HCT116 (cell line): ENCODE results near the gene ARL14. TPM values are rescaled to one million over a fixed set of nuclear protein-coding genes. Genes with fewer than 3 reads are reported as not detected.

ENCODE experiments used
- ATAC-seq: fragments of 200-7000 bp; cut with Tn5 transposase; 2 replicates; pipeline ENCODE4 v1.9.1; 2020; ENCODE audit warnings: mild to moderate bottlenecking, moderate library complexity
- BruUV-seq: library from RNA; stranded (reverse); fragments of 400-500 nt; replicated peaks from 2 replicates; lab custom pipeline; 2021; lab: Mats Ljungman, UMichigan
- CTCF ChIA-PET: fragments of 300-600 bp; sonication (Branson Sonifier 250); formaldehyde crosslinking; loops from one replicate; lab custom pipeline; 2021; ENCODE audit warnings: antibody characterized with exemption; lab: Charles Lee
- POLR2A ChIA-PET: fragments of 300-600, 350-600 bp; sonication (Branson Sonifier 250); formaldehyde crosslinking; loops from one replicate; lab custom pipeline; 2021; ENCODE audit warnings: antibody characterized with exemption; lab: Charles Lee
- RAD21 ChIA-PET, 2 experiments: fragments of 300-600 bp; sonication (Branson Sonifier 250); formaldehyde crosslinking; loops; one replicate each; lab custom pipeline; 2023; ENCODE audit warnings: low total read pairs in 2 of 2; ENCODE audit not compliant: uncharacterized antibody in 2 of 2, unreplicated experiment in 2 of 2, low non-redundant PET in 1 of 2; lab: Charles Lee
- DNase-seq: peaks from one replicate; pipeline ENCODE4 v3.0.0-alpha.2; 2010; ENCODE audit warnings: low read depth, low spot score
- H2AFZ ChIP-seq: fragments of 200-600 bp; shearing (Covaris generic), sonication (generic); 2 replicates; pipeline ENCODE4 v1.6.1; 2017; ENCODE audit warnings: low read depth, mixed run types, mixed read lengths, antibody characterized with exemption, low read length; ENCODE audit not compliant: poor library complexity, severe bottlenecking
- H3K27ac ChIP-seq: 2 replicates; pipeline ENCODE4 v1.5.1; 2012; ENCODE audit warnings: low read depth, low read length
- H3K27me3 ChIP-seq: fragments of 200-600 bp; sonication (generic); 2 replicates; pipeline ENCODE4 v1.6.1; 2016; ENCODE audit warnings: mixed run types, low read length, mixed read lengths; ENCODE audit not compliant: insufficient read depth
- H3K36me3 ChIP-seq, 2 experiments: fragments of 200-500 bp in 1 of 2; fragments of 200-600 bp in 1 of 2; sonication (Bioruptor generic) in 1 of 2; sonication (generic) in 1 of 2; 2 replicates each; pipeline versions ENCODE4 v1.5.1 to v1.6.1; 2014 to 2016; ENCODE audit warnings: low read length in 2 of 2, inconsistent platforms in 1 of 2, mixed read lengths in 1 of 2, mixed run types in 1 of 2; ENCODE audit not compliant: insufficient read depth in 2 of 2, control insufficient read depth in 1 of 2
- H3K4me1 ChIP-seq, 2 experiments: fragments of 200-600 bp in 1 of 2; sonication (generic) in 1 of 2; 2 replicates each; pipeline versions ENCODE4 v1.5.1 to v1.6.1; 2012 to 2017; ENCODE audit warnings: low read length in 2 of 2, inconsistent platforms in 1 of 2, mild to moderate bottlenecking in 1 of 2, mixed read lengths in 1 of 2, mixed run types in 1 of 2, moderate library complexity in 1 of 2; ENCODE audit not compliant: insufficient read depth in 2 of 2, control insufficient read depth in 1 of 2
- H3K4me2 ChIP-seq: fragments of 200-600 bp; sonication (generic); 2 replicates; pipeline ENCODE4 v1.6.1; 2017; ENCODE audit warnings: mixed run types, low read length, mixed read lengths
- H3K4me3 ChIP-seq, 2 experiments: fragments of 200-600 bp in 1 of 2; sonication (generic) in 1 of 2; replicated peaks in 1 of 2; 2 replicates each; pipeline ENCODE4 v1.5.1; 2011 to 2016; ENCODE audit warnings: low read length in 2 of 2, control low read depth in 1 of 2, low read depth in 1 of 2, mild to moderate bottlenecking in 1 of 2, mixed read lengths in 1 of 2, mixed run types in 1 of 2
- H3K79me2 ChIP-seq: fragments of 200-600 bp; sonication (generic); 2 replicates; pipeline ENCODE4 v1.6.1; 2017; ENCODE audit warnings: mild to moderate bottlenecking, mixed run types, low read length, moderate library complexity, mixed read lengths; ENCODE audit not compliant: insufficient read depth
- H3K9ac ChIP-seq: fragments of 200-600 bp; sonication (generic); 2 replicates; pipeline ENCODE4 v1.6.1; 2016; ENCODE audit warnings: low read length, mixed read lengths
- H3K9me2 ChIP-seq: fragments of 200-600 bp; sonication (generic), shearing (Covaris generic); 2 replicates; pipeline ENCODE4 v1.6.1; 2017; ENCODE audit warnings: mixed run types, mild to moderate bottlenecking, moderate library complexity; ENCODE audit not compliant: insufficient read depth
- H3K9me3 ChIP-seq, 2 experiments: fragments of 200-500 bp in 1 of 2; fragments of 200-600 bp in 1 of 2; sonication (Bioruptor generic) in 1 of 2; sonication (generic) in 1 of 2; 2 replicates each; pipeline ENCODE4 v1.6.1; 2014 to 2017; ENCODE audit warnings: low read length in 2 of 2, mixed read lengths in 2 of 2, inconsistent platforms in 1 of 2, low read depth in 1 of 2, mild to moderate bottlenecking in 1 of 2, mixed run types in 1 of 2, moderate library complexity in 1 of 2; ENCODE audit not compliant: control insufficient read depth in 1 of 2, insufficient read depth in 1 of 2
- H4K20me1 ChIP-seq: fragments of 200-600 bp; sonication (generic), shearing (Covaris generic); 2 replicates; pipeline ENCODE4 v1.6.1; 2017; ENCODE audit warnings: mixed run types, mild to moderate bottlenecking, moderate library complexity; ENCODE audit not compliant: insufficient read depth
- CBX3 ChIP-seq: IDR thresholded peaks from 2 replicates; pipeline ENCODE4 v1.6.1; 2012; ENCODE audit warnings: low read depth
- FOSL1 ChIP-seq: IDR thresholded peaks from 2 replicates; pipeline ENCODE4 v1.6.1; 2012; ENCODE audit warnings: low read depth
- JUND ChIP-seq: IDR thresholded peaks from 2 replicates; pipeline ENCODE4 v1.6.1; 2012
- RAD21 ChIP-seq: IDR thresholded peaks from 2 replicates; pipeline ENCODE4 v1.6.1; 2012; ENCODE audit warnings: low read depth, mild to moderate bottlenecking
- SIN3A ChIP-seq: IDR thresholded peaks from 2 replicates; pipeline ENCODE4 v1.6.1; 2012; ENCODE audit warnings: low read depth
- TCF7L2 ChIP-seq: IDR thresholded peaks from 2 replicates; pipeline ENCODE4 v1.7.0; 2011; ENCODE audit warnings: borderline replicate concordance, inconsistent platforms; ENCODE audit not compliant: insufficient read depth, insufficient read length; ENCODE audit errors: extremely low read depth
- intact Hi-C: fragments of 100-400 bp; cut with micrococcal nuclease; formaldehyde crosslinking; loops from 2 replicates; pipeline ENCODE4 v1.10.0; 2022
- total RNA-seq: library from RNA; stranded (reverse); gene quantifications from one replicate; pipeline ENCODE4 v1.2.1, GENCODE V29; 2021; ENCODE audit not compliant: unreplicated experiment
- TF ChIP-seq, protein P1 (sequence below): IDR thresholded peaks from 2 replicates; pipeline ENCODE4 v1.6.1; 2012; ENCODE audit warnings: low read depth
- TF ChIP-seq, protein P2 (sequence below), 3 experiments: fragments of 200-600 bp in 1 of 3; sonication (generic) in 1 of 3; IDR thresholded peaks in 2 of 3; conservative IDR thresholded peaks in 1 of 3; 2 replicates each; pipeline ENCODE4 v1.5.1; 2012 to 2017; ENCODE audit warnings: low read depth in 2 of 3, low read length in 2 of 3, antibody characterized with exemption in 1 of 3, borderline replicate concordance in 1 of 3, control low read depth in 1 of 3, mild to moderate bottlenecking in 1 of 3, mixed read lengths in 1 of 3, mixed run types in 1 of 3, moderate library complexity in 1 of 3; ENCODE audit not compliant: insufficient read depth in 1 of 3

The ARL14 gene
- total RNA-seq, 1 experiment from 2014 or later = 0.42 TPM

DNA sequence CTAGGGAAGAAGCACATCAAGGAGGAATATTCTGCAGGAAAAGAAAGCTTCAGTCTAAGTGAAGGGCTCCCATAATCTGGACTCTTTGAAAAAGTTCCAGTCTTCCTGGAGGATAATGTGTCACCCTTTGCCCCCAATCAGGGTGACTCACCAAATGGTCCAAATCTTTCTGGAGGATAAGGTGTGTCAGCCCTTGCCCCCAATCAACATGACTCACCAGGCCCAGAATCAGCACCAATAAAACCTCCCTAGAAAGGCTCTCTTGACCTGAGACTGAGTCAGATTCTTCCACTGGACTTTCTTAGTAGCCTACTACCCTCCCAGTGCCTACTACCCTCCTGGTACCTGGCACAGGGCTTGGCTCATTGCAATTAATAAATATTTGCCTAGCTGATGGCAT, 9.5 kb upstream of the ARL14 start (continued):
- TF ChIP-seq, protein P1, sequence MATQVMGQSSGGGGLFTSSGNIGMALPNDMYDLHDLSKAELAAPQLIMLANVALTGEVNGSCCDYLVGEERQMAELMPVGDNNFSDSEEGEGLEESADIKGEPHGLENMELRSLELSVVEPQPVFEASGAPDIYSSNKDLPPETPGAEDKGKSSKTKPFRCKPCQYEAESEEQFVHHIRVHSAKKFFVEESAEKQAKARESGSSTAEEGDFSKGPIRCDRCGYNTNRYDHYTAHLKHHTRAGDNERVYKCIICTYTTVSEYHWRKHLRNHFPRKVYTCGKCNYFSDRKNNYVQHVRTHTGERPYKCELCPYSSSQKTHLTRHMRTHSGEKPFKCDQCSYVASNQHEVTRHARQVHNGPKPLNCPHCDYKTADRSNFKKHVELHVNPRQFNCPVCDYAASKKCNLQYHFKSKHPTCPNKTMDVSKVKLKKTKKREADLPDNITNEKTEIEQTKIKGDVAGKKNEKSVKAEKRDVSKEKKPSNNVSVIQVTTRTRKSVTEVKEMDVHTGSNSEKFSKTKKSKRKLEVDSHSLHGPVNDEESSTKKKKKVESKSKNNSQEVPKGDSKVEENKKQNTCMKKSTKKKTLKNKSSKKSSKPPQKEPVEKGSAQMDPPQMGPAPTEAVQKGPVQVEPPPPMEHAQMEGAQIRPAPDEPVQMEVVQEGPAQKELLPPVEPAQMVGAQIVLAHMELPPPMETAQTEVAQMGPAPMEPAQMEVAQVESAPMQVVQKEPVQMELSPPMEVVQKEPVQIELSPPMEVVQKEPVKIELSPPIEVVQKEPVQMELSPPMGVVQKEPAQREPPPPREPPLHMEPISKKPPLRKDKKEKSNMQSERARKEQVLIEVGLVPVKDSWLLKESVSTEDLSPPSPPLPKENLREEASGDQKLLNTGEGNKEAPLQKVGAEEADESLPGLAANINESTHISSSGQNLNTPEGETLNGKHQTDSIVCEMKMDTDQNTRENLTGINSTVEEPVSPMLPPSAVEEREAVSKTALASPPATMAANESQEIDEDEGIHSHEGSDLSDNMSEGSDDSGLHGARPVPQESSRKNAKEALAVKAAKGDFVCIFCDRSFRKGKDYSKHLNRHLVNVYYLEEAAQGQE = no peak
- TF ChIP-seq TCF7L2 = no peak
- peak; percentile 99 for TF ChIP-seq JUND
- TF ChIP-seq SIN3A = peak; percentile 55; the same call in 1 of the 2 replicates
- peak; percentile 99 for TF ChIP-seq FOSL1
- TF ChIP-seq, protein P2, sequence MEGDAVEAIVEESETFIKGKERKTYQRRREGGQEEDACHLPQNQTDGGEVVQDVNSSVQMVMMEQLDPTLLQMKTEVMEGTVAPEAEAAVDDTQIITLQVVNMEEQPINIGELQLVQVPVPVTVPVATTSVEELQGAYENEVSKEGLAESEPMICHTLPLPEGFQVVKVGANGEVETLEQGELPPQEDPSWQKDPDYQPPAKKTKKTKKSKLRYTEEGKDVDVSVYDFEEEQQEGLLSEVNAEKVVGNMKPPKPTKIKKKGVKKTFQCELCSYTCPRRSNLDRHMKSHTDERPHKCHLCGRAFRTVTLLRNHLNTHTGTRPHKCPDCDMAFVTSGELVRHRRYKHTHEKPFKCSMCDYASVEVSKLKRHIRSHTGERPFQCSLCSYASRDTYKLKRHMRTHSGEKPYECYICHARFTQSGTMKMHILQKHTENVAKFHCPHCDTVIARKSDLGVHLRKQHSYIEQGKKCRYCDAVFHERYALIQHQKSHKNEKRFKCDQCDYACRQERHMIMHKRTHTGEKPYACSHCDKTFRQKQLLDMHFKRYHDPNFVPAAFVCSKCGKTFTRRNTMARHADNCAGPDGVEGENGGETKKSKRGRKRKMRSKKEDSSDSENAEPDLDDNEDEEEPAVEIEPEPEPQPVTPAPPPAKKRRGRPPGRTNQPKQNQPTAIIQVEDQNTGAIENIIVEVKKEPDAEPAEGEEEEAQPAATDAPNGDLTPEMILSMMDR (IDR thresholded peaks at IDR 0.05 in 2 of 3, conservative IDR thresholded peaks at IDR 0.05 in 1 of 3; ENCODE audit: borderline replicate concordance in 1 of 3, insufficient read depth in 1 of 3, low read depth in 2 of 3, low read length in 2 of 3) = no peak
- TF ChIP-seq CBX3 = peak; percentile 85
- TF ChIP-seq RAD21 = peak; percentile 17; the same call in 1 of the 2 replicates

DNA sequence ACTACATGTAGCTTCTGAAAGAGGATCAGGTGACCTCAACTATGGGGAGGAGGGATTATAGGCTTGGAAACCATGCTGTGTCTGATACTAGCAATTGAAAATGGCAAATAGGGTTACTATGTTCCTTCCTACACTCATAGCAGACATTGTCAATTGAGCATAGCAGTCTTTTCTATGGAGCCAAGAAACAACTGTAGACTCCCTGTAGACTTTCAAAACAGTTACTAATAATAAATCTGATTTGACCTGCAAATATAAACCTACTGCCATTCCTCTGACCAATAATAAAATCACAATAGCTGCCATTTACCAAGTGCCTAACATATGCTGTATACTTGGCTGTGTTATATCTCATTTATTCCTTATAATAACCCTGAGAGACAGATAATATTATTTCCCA, 8.5 kb upstream of the ARL14 start:
- no peak for TF ChIP-seq SIN3A
- TF ChIP-seq, all 23 proteins: peak for 0
- Histone ChIP-seq H3K36me3 (no peaks in the 10 kb centered on the region), H4K20me1 (no peaks in the 10 kb centered on the region), H3K79me2 (no peaks in the 10 kb centered on the region), H3K4me1 (peaks cover 25 to 33% of the 10 kb centered on the region in 2 experiments), H3K4me3 (no peak overlapping the region), H3K9ac (no peak overlapping the region), H2AFZ (peak overlapping the region; percentile 37), H3K27ac (no peak overlapping the region), H3K9me2 (no peaks in the 10 kb centered on the region), H3K27me3 (no peaks in the 10 kb centered on the region), H3K4me2 (peak overlapping the region; percentile 49), H3K9me3 (no peaks in the 10 kb centered on the region)
- ChIA-PET RAD21 (no interaction called here), CTCF (no interaction called here), POLR2A (interaction anchor here (1.6 kb wide), 1 partner anchor 10 kb away, joined by 3 read pairs; no protein-coding TSS in a partner anchor)
- no peak for DNase-seq
- intact Hi-C loops = loop anchor here (5.0 kb wide), 1 partner anchor 101 kb away; the partner anchor contains the start of gene KPNA4
- no TSS peak for BruUV-seq
- no peak for ATAC-seq
